Measurements from ENCODE around the gene TTLL11.

TTLL11 gene

GRCh38 chr9:121950441-121950840 lies 142.7 kb downstream of the TTLL11 start:
- DNase-seq = no peak
- Mint-ChIP-seq H3K27me3 (peaks cover 4% of the 10 kb centered on the region), H3K36me3 (no peaks in the 10 kb centered on the region), H3K27ac (no peak overlapping the region), H3K4me3 (no peak overlapping the region), H3K9me3 (no peaks in the 10 kb centered on the region), H3K4me1 (no peaks in the 10 kb centered on the region)
- CTCF ChIA-PET = no interaction called here

GRCh38 chr9:121949766-121950165 lies 143.3 kb downstream of the TTLL11 start:
- CTCF ChIA-PET = no interaction called here
- no peak overlapping the region for H3K27ac Mint-ChIP-seq
- H3K27me3 Mint-ChIP-seq = peaks cover 4% of the 10 kb centered on the region

GRCh38 chr9:121949364-121949763 lies 143.7 kb downstream of the TTLL11 start:
- CTCF ChIA-PET = interaction anchor here (0.9 kb wide), 1 partner anchor 28 kb away, joined by 3 read pairs; no protein-coding TSS in a partner anchor
- Mint-ChIP-seq H3K27ac (no peak overlapping the region), H3K9me3 (no peaks in the 10 kb centered on the region), H3K36me3 (no peaks in the 10 kb centered on the region), H3K4me1 (no peaks in the 10 kb centered on the region), H3K27me3 (peaks cover 4% of the 10 kb centered on the region), H3K4me3 (no peak overlapping the region)
- DNase-seq = no peak

More at GRCh38 chr9:121949766-121950165, 143.3 kb downstream of the TTLL11 start:
- no peaks in the 10 kb centered on the region for H3K4me1 Mint-ChIP-seq
- H3K9me3 Mint-ChIP-seq = no peaks in the 10 kb centered on the region
- no peak for DNase-seq
- no peak overlapping the region for H3K4me3 Mint-ChIP-seq
- no peaks in the 10 kb centered on the region for H3K36me3 Mint-ChIP-seq

GRCh38 chr9:121947775-121948174 lies 145.3 kb downstream of the TTLL11 start:
- Mint-ChIP-seq H3K36me3 (no peaks in the 10 kb centered on the region), H3K4me1 (no peaks in the 10 kb centered on the region), H3K4me3 (no peak overlapping the region), H3K27ac (no peak overlapping the region), H3K27me3 (peaks cover 4% of the 10 kb centered on the region), H3K9me3 (no peaks in the 10 kb centered on the region)
- CTCF ChIA-PET = no interaction called here
- no peak for DNase-seq

- peaks cover 4% of the 10 kb centered on the region for H3K27me3 Mint-ChIP-seq
- no peak overlapping the region for H3K27ac Mint-ChIP-seq
- H3K4me1 Mint-ChIP-seq = no peaks in the 10 kb centered on the region
- CTCF ChIA-PET = no interaction called here
- no peaks in the 10 kb centered on the region for H3K9me3 Mint-ChIP-seq
- no peak for DNase-seq
- H3K36me3 Mint-ChIP-seq = no peaks in the 10 kb centered on the region
- H3K4me3 Mint-ChIP-seq = no peak overlapping the region
Observed at GRCh38 chr9:121946465-121946864, 146.6 kb downstream of the TTLL11 start.

DNA sequence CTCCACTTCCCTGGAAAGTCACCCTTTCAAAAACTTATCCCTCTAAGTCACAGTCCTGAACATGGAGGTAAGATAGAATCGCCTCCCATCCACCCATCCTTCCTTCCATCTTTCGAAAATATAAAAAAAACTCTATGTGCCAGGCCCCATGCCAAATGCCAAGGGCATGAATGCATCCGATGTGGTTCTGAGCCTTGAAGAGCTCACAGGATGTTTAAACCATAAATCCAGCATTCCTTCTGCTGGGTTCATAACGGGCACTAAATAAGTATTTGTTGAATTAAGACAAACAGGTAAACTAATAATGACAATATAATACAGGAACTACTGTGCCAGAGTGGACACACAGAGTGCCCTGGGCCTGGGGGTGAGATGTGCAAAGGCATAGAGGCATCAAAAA lies 147.3 kb downstream of the TTLL11 start:
- Mint-ChIP-seq H3K27me3 (peaks cover 4% of the 10 kb centered on the region), H3K4me3 (no peak overlapping the region), H3K4me1 (no peaks in the 10 kb centered on the region), H3K27ac (no peak overlapping the region), H3K9me3 (no peaks in the 10 kb centered on the region), H3K36me3 (no peaks in the 10 kb centered on the region)
- DNase-seq = no peak
- CTCF ChIA-PET = no interaction called here

DNA sequence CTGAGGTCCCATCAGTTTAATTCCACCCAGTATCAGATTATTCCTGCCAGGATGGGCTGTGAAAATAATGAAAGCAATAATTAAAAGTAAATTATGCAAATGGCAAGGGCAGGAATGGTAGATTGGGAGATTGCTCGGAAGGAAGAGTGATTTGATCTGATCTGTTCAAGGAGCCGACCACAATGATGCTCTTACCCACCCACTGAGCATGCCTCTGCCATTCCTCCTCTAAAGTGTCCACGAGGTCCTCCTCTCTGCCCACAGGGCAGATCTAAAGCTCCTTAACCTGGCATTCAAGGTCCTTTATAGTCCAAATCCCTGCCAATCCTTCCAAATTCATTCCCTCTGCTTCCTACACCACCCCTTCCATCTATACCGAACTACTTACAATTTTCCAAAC lies 147.8 kb downstream of the TTLL11 start:
- Mint-ChIP-seq H3K27me3 (peaks cover 4% of the 10 kb centered on the region), H3K9me3 (no peaks in the 10 kb centered on the region), H3K27ac (no peak overlapping the region), H3K4me3 (no peak overlapping the region), H3K36me3 (no peaks in the 10 kb centered on the region), H3K4me1 (no peaks in the 10 kb centered on the region)
- DNase-seq = no peak
- CTCF ChIA-PET = no interaction called here

- Mint-ChIP-seq H3K36me3 (no peaks in the 10 kb centered on the region), H3K27ac (no peak overlapping the region), H3K9me3 (no peaks in the 10 kb centered on the region), H3K4me1 (no peaks in the 10 kb centered on the region), H3K27me3 (peaks cover 3% of the 10 kb centered on the region), H3K4me3 (no peak overlapping the region)
- CTCF ChIA-PET = no interaction called here
- no peak for DNase-seq
Observed at GRCh38 chr9:121944711-121945191, 148.4 kb downstream of the TTLL11 start.

DNA sequence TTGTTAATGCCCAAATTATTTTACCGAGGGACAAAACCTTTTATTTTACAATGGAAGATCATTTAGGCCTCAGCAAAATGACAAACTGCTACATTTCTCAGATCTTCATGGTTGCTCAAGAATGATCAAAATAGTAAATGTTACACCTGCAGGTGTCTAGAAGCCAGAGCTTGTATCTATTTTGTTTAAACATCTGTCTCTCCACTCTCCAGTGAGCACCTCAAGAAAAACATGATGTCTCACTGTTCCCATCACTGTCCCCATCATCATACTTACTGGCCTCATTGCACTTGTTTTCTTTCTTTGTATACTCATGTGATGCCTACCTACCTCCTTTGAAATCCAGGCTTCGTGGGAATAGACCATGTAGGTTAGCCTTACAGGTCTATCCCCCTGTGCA lies 149.6 kb downstream of the TTLL11 start:
- no peak overlapping the region for H3K4me3 Mint-ChIP-seq
- H3K27me3 Mint-ChIP-seq = no peaks in the 10 kb centered on the region
- no peaks in the 10 kb centered on the region for H3K9me3 Mint-ChIP-seq
- no peaks in the 10 kb centered on the region for H3K36me3 Mint-ChIP-seq
- CTCF ChIA-PET = no interaction called here
- no peaks in the 10 kb centered on the region for H3K4me1 Mint-ChIP-seq
- no peak for DNase-seq
- no peak overlapping the region for H3K27ac Mint-ChIP-seq

DNA sequence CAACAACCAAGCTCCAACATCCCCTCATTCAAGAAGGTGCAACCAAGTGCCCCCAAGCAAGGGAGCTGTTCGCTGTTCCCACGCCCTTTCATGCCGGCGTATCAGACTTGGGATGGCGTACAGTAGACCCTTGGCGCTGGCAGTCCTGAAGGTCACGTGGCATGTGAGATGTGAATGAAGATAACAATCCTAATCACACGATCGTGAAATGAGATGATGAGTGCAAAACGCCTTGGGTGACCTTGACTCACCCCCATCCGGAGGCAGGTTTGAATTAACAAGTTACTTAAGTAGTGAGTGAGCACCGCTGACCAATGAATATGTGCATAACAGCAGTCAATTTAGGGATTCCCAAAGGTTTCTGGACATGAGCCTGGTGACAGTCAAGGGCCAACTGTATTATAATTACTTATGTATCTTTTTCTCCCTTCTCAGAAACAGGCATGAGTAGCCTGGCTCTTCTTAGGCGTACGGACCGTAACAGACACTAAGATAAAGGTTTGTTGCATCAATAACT lies 150.2 kb downstream of the TTLL11 start:
- DNase-seq = no peak
- Mint-ChIP-seq H3K4me1 (no peaks in the 10 kb centered on the region), H3K36me3 (no peaks in the 10 kb centered on the region), H3K27ac (no peak overlapping the region), H3K9me3 (no peaks in the 10 kb centered on the region), H3K4me3 (no peak overlapping the region), H3K27me3 (no peaks in the 10 kb centered on the region)
- CTCF ChIA-PET = no interaction called here

DNA sequence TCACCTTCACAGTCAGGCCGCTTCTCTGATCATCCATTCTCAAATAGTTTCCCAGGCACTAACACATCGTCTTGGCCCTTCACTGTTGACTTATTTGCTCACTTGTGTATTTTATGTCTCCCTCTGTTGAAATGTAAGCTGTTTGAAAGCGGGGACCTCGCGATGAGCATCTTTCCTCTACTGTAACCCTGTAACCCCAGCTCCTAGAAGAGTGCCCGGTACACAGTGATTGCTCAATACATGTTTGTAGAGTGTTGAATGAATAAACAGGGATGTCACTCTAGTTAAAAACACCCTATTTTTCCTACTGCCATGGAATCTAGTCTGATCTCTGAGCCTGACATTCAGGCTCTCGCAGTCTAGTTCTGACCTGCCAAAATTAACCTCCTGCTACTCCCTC lies 150.8 kb downstream of the TTLL11 start:
- no peaks in the 10 kb centered on the region for H3K4me1 Mint-ChIP-seq
- CTCF ChIA-PET = no interaction called here

GRCh38 chr9:121939643-121940042 lies 153.5 kb downstream of the TTLL11 start:
- H3K9me3 Mint-ChIP-seq = no peaks in the 10 kb centered on the region
- no peaks in the 10 kb centered on the region for H3K4me1 Mint-ChIP-seq
- no peaks in the 10 kb centered on the region for H3K36me3 Mint-ChIP-seq
- H3K27ac Mint-ChIP-seq = no peak overlapping the region
- H3K27me3 Mint-ChIP-seq = no peaks in the 10 kb centered on the region
- H3K4me3 Mint-ChIP-seq = no peak overlapping the region
- CTCF ChIA-PET = no interaction called here
- no peak for DNase-seq

More for the DNA sequence above, 150.8 kb downstream of the TTLL11 start:
- no peak overlapping the region for H3K4me3 Mint-ChIP-seq
- no peak for DNase-seq
- H3K27me3 Mint-ChIP-seq = no peaks in the 10 kb centered on the region
- no peaks in the 10 kb centered on the region for H3K9me3 Mint-ChIP-seq
- no peak overlapping the region for H3K27ac Mint-ChIP-seq
- no peaks in the 10 kb centered on the region for H3K36me3 Mint-ChIP-seq

- Mint-ChIP-seq H3K4me3 (no peak overlapping the region), H3K9me3 (no peaks in the 10 kb centered on the region), H3K27ac (no peak overlapping the region), H3K36me3 (no peaks in the 10 kb centered on the region), H3K4me1 (no peaks in the 10 kb centered on the region), H3K27me3 (no peaks in the 10 kb centered on the region)
- CTCF ChIA-PET = no interaction called here
- DNase-seq = no peak
Observed at GRCh38 chr9:121938621-121939020, 154.5 kb downstream of the TTLL11 start.

DNA sequence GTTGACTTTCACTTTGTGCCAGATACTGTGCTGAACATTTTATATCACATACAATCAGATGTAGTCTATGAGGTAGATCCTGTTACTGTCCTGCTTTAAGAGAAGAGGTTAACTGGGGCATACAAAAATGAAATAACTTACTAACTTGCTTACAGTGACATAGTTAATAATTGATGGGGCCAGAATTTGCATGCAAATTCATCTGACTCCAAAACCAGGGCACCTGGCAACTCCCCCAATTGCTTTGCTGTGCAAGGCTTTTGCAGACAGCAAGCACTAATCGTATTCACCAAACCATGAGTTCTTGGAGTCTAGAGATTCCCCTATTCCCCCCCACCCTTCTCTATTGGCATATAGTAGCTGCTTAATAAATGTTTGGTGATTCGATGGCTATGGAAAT lies 155.9 kb downstream of the TTLL11 start:
- DNase-seq = no peak
- CTCF ChIA-PET = no interaction called here
- Mint-ChIP-seq H3K9me3 (no peaks in the 10 kb centered on the region), H3K4me3 (no peak overlapping the region), H3K27me3 (no peaks in the 10 kb centered on the region), H3K4me1 (no peaks in the 10 kb centered on the region), H3K36me3 (no peaks in the 10 kb centered on the region), H3K27ac (no peak overlapping the region)

- CTCF ChIA-PET = no interaction called here
- Mint-ChIP-seq H3K4me3 (no peak overlapping the region), H3K9me3 (no peaks in the 10 kb centered on the region), H3K4me1 (no peaks in the 10 kb centered on the region), H3K27ac (no peak overlapping the region), H3K36me3 (no peaks in the 10 kb centered on the region), H3K27me3 (no peaks in the 10 kb centered on the region)
- DNase-seq = no peak
Observed at GRCh38 chr9:121935739-121936138, 157.4 kb downstream of the TTLL11 start.

DNA sequence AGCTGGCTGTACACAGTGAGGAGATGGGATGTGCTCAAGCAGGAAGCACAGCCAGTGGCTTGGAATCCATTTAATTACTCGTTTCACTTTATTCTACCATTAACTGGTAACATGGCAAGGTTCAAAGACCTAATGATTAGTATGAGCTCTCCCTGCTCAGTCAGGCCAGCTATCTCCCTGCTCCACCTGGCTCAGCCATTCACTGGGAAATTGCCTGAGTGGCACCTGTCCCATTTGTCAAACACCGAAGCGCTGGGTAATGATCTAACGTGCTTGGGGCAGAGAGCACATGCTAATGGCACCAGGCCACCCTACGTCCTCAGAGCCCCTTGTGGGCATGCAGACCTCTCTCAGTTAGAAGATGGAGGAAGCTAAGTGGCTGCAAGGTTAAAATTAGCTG lies 162.2 kb downstream of the TTLL11 start:
- no peak for DNase-seq
- Mint-ChIP-seq H3K4me3 (no peak overlapping the region), H3K27ac (no peak overlapping the region), H3K4me1 (no peaks in the 10 kb centered on the region), H3K36me3 (no peaks in the 10 kb centered on the region), H3K9me3 (no peaks in the 10 kb centered on the region), H3K27me3 (no peaks in the 10 kb centered on the region)
- CTCF ChIA-PET = interaction anchor here (1.3 kb wide), 1 partner anchor 186 kb away, joined by 3 read pairs; no protein-coding TSS in a partner anchor

All from activated naive CD4-positive, alpha-beta T cell treated with anti-CD3 and anti-CD28 coated beads, Interleukin-2, amount 10 ng/mL, durations not matched to agents 7 days and 5 days (primary cell).